H1 (cell line): ENCODE data around the gene TBC1D10A. TPM values are rescaled to one million over a fixed set of nuclear protein-coding genes. Genes with fewer than 3 reads are reported as not detected.

ENCODE experiments used
- CTCF ChIA-PET: fragments of 300-600 bp; sonication (Branson Sonifier 250); formaldehyde crosslinking; loops from one replicate; lab custom pipeline; 2021; ENCODE audit not compliant: partially characterized antibody; lab: Charles Lee
- POLR2A ChIA-PET: fragments of 300-600 bp; sonication (Branson Sonifier 250); formaldehyde crosslinking; loops from one replicate; lab custom pipeline; 2021; ENCODE audit warnings: inconsistent platforms; ENCODE audit not compliant: partially characterized antibody; lab: Charles Lee
- DNase-seq, 2 experiments: peaks; one replicate each; pipeline versions ENCODE4 v3.0.0 to v3.0.0-alpha.2; 2010 to 2022; ENCODE audit warnings: low spot score in 2 of 2, low read depth in 1 of 2, mixed read lengths in 1 of 2
- FAIRE-seq: peaks from 2 replicates; lab custom pipeline; 2011; peaks lifted over from hg19 to GRCh38; lab: Jason Lieb, UNC
- H2AFZ ChIP-seq: 2 replicates; pipeline ENCODE4 v1.8.1; 2012; ENCODE audit warnings: low read length, inconsistent platforms
- H2AK5ac ChIP-seq: 2 replicates; pipeline ENCODE4 v1.6.1; 2013; ENCODE audit warnings: low read depth, low read length
- H2BK120ac ChIP-seq: replicated peaks from 2 replicates; pipeline ENCODE3; 2013; ENCODE audit warnings: low read depth, low read length, inconsistent platforms
- H2BK12ac ChIP-seq: 2 replicates; pipeline ENCODE4 v1.6.1; 2013; ENCODE audit warnings: low read depth, low read length
- H2BK15ac ChIP-seq: 2 replicates; pipeline ENCODE4 v1.6.1; 2013; ENCODE audit warnings: low read length
- H2BK20ac ChIP-seq: 2 replicates; pipeline ENCODE4 v1.6.1; 2013; ENCODE audit warnings: low read length
- H2BK5ac ChIP-seq: 2 replicates; pipeline ENCODE4 v1.6.1; 2013; ENCODE audit warnings: low read depth, low read length
- H3K14ac ChIP-seq: 2 replicates; pipeline ENCODE4 v1.6.1; 2013; ENCODE audit warnings: inconsistent platforms; ENCODE audit not compliant: insufficient read length
- H3K18ac ChIP-seq: 2 replicates; pipeline ENCODE4 v1.6.1; 2013; ENCODE audit warnings: low read length; ENCODE audit errors: extremely low read depth
- H3K23ac ChIP-seq: 2 replicates; pipeline ENCODE4 v1.6.1; 2013; ENCODE audit warnings: inconsistent platforms; ENCODE audit not compliant: insufficient read length
- H3K23me2 ChIP-seq: 2 replicates; pipeline ENCODE4 v1.6.1; 2013; ENCODE audit warnings: low read depth, low read length
- H3K27ac ChIP-seq: 2 replicates; pipeline ENCODE4 v1.6.1; 2011; ENCODE audit warnings: low read depth, low read length, inconsistent platforms
- H3K27me3 ChIP-seq, 4 experiments: replicated peaks in 1 of 4; 1 replicate in 1 of 4; 2 replicates in 3 of 4; pipeline versions ENCODE4 v1.6.1 to v1.8.1; 2011 to 2013; ENCODE audit warnings: low read length in 3 of 4, mild to moderate bottlenecking in 3 of 4, inconsistent platforms in 2 of 4, mixed read lengths in 2 of 4, moderate library complexity in 1 of 4; ENCODE audit not compliant: control insufficient read depth in 3 of 4, insufficient read depth in 3 of 4; ENCODE audit errors: extremely low read depth in 1 of 4
- H3K36me3 ChIP-seq, 4 experiments: 2 replicates each; pipeline versions ENCODE4 v1.6.1 to v1.8.1; 2011 to 2013; ENCODE audit warnings: mild to moderate bottlenecking in 4 of 4, low read length in 3 of 4, moderate library complexity in 2 of 4, control low read depth in 1 of 4, inconsistent platforms in 1 of 4; ENCODE audit not compliant: insufficient read depth in 4 of 4, control insufficient read depth in 2 of 4
- H3K4ac ChIP-seq: replicated peaks from 2 replicates; pipeline ENCODE3; 2013; ENCODE audit warnings: low read length, low read depth, mixed read lengths, inconsistent platforms; ENCODE audit not compliant: insufficient read length
- H3K4me1 ChIP-seq, 4 experiments: replicated peaks in 1 of 4; 1 replicate in 1 of 4; 2 replicates in 3 of 4; pipeline versions ENCODE4 v1.6.1 to v1.8.1; 2011 to 2013; ENCODE audit warnings: low read length in 3 of 4, inconsistent platforms in 2 of 4, mixed read lengths in 1 of 4; ENCODE audit not compliant: insufficient read depth in 4 of 4, control insufficient read depth in 3 of 4
- H3K4me2 ChIP-seq, 2 experiments: 2 replicates each; pipeline versions ENCODE4 v1.6.1 to v1.8.1; 2011 to 2013; ENCODE audit warnings: low read depth in 2 of 2, low read length in 2 of 2, control low read depth in 1 of 2, inconsistent platforms in 1 of 2, mild to moderate bottlenecking in 1 of 2; ENCODE audit not compliant: insufficient read depth in 1 of 2
- H3K4me3 ChIP-seq, 4 experiments: fragments of 200-600, 300-600 bp in 1 of 4; sonication (generic), shearing (Covaris generic), sonication (Bioruptor Twin) in 1 of 4; 2 replicates each; pipeline versions ENCODE4 v1.5.1 to v1.8.1; 2011 to 2016; ENCODE audit warnings: low read length in 4 of 4, low read depth in 3 of 4, control low read depth in 2 of 4, inconsistent platforms in 2 of 4, mild to moderate bottlenecking in 2 of 4, mixed read lengths in 1 of 4, moderate library complexity in 1 of 4; ENCODE audit not compliant: insufficient read depth in 2 of 4; ENCODE audit errors: extremely low read depth in 1 of 4
- H3K56ac ChIP-seq: replicated peaks from 2 replicates; pipeline ENCODE3; 2013; ENCODE audit warnings: low read depth, mild to moderate bottlenecking, mixed read lengths, low read length, inconsistent platforms; ENCODE audit not compliant: insufficient read length
- H3K79me1 ChIP-seq: 2 replicates; pipeline ENCODE4 v1.6.1; 2013; ENCODE audit warnings: low read depth, low read length, control low read depth
- H3K79me2 ChIP-seq, 2 experiments: 2 replicates each; pipeline versions ENCODE4 v1.6.1 to v1.8.1; 2012 to 2013; ENCODE audit warnings: low read length in 2 of 2, mild to moderate bottlenecking in 2 of 2, inconsistent platforms in 1 of 2; ENCODE audit not compliant: insufficient read depth in 2 of 2, control insufficient read depth in 1 of 2
- H3K9ac ChIP-seq, 4 experiments: replicated peaks in 1 of 4; 1 replicate in 1 of 4; 2 replicates in 3 of 4; pipeline versions ENCODE4 v1.6.1 to v1.8.1; 2011 to 2013; ENCODE audit warnings: low read depth in 3 of 4, low read length in 3 of 4, control low read depth in 2 of 4, mild to moderate bottlenecking in 2 of 4, moderate library complexity in 2 of 4, inconsistent platforms in 1 of 4; ENCODE audit errors: extremely low read depth in 1 of 4
- H3K9me3 ChIP-seq, 2 experiments: 2 replicates each; pipeline versions ENCODE4 v1.6.1 to v1.8.1; 2012 to 2013; ENCODE audit warnings: mild to moderate bottlenecking in 2 of 2, moderate library complexity in 2 of 2, control low read depth in 1 of 2, inconsistent platforms in 1 of 2, low read depth in 1 of 2, low read length in 1 of 2, mixed read lengths in 1 of 2; ENCODE audit not compliant: insufficient read depth in 2 of 2
- H4K20me1 ChIP-seq, 2 experiments: replicated peaks in 1 of 2; 2 replicates each; pipeline versions ENCODE3 to v1.8.1; 2011 to 2013; ENCODE audit warnings: inconsistent platforms in 2 of 2, low read length in 2 of 2, mild to moderate bottlenecking in 1 of 2; ENCODE audit not compliant: insufficient read depth in 2 of 2, control insufficient read depth in 1 of 2
- H4K5ac ChIP-seq: 2 replicates; pipeline ENCODE4 v1.6.1; 2013; ENCODE audit warnings: low read length, low read depth, mixed read lengths, inconsistent platforms; ENCODE audit not compliant: insufficient read length
- H4K8ac ChIP-seq: 2 replicates; pipeline ENCODE4 v1.8.0; 2013; ENCODE audit warnings: mild to moderate bottlenecking, moderate library complexity, low read length, inconsistent platforms; ENCODE audit not compliant: insufficient read depth; ENCODE audit errors: extremely low read depth
- H4K91ac ChIP-seq: replicated peaks from 2 replicates; pipeline ENCODE3; 2013; ENCODE audit warnings: low read length, mixed read lengths, inconsistent platforms; ENCODE audit not compliant: insufficient read length
- BRCA1 ChIP-seq: IDR thresholded peaks from 2 replicates; pipeline ENCODE4 v1.6.1; 2012; ENCODE audit warnings: low read depth, low read length, improper control_type of control experiment
- CBX8 ChIP-seq: fragments of 300-800, 300-1000 bp; sonication (generic); IDR thresholded peaks from 2 replicates; pipeline ENCODE4 v1.7.1; 2016; ENCODE audit warnings: low read depth, low read length, borderline replicate concordance
- CREB1 ChIP-seq: IDR thresholded peaks from 2 replicates; pipeline ENCODE4 v1.6.1; 2012; ENCODE audit warnings: inconsistent platforms
- EZH2 ChIP-seq: fragments of 200-600 bp; sonication (generic); IDR thresholded peaks from 2 replicates; pipeline ENCODE4 v1.7.1; 2012; ENCODE audit warnings: low read depth, mild to moderate bottlenecking, moderate library complexity, low read length, inconsistent platforms; ENCODE audit not compliant: severe bottlenecking
- FOSL1 ChIP-seq: IDR thresholded peaks from 2 replicates; pipeline ENCODE4 v1.6.1; 2011; ENCODE audit warnings: mild to moderate bottlenecking, low read depth, low read length, moderate library complexity; ENCODE audit not compliant: insufficient read depth
- KDM4A ChIP-seq: IDR thresholded peaks from one replicate; pipeline ENCODE4 v1.7.1; 2012; ENCODE audit warnings: low read depth, mild to moderate bottlenecking, moderate library complexity, low read length, inconsistent platforms; ENCODE audit not compliant: severe bottlenecking
- POLR2A ChIP-seq, 2 experiments: IDR thresholded peaks; 1 replicate in 1 of 2; 2 replicates in 1 of 2; pipeline ENCODE4 v1.6.1; 2011; ENCODE audit warnings: low read depth in 2 of 2, low read length in 2 of 2, mild to moderate bottlenecking in 2 of 2; ENCODE audit errors: control extremely low read depth in 1 of 2
- RXRA ChIP-seq: IDR thresholded peaks from 2 replicates; pipeline ENCODE4 v1.6.1; 2011; ENCODE audit warnings: low read depth, mild to moderate bottlenecking, low read length, moderate library complexity; ENCODE audit not compliant: insufficient read depth
- SIN3A ChIP-seq, 2 experiments: IDR thresholded peaks in 1 of 2; conservative IDR thresholded peaks in 1 of 2; 2 replicates each; pipeline ENCODE4 v1.6.1; 2011 to 2012; ENCODE audit warnings: low read length in 2 of 2, improper control_type of control experiment in 1 of 2, low read depth in 1 of 2, mild to moderate bottlenecking in 1 of 2
- SP1 ChIP-seq: IDR thresholded peaks from 2 replicates; pipeline ENCODE4 v1.6.1; 2011; ENCODE audit warnings: low read depth, low read length
- SP2 ChIP-seq: IDR thresholded peaks from 2 replicates; pipeline ENCODE4 v1.6.1; 2012; ENCODE audit warnings: mild to moderate bottlenecking, low read length, inconsistent platforms
- TBP ChIP-seq: IDR thresholded peaks from 2 replicates; pipeline ENCODE4 v1.6.1; 2011; ENCODE audit warnings: low read depth, low read length, improper control_type of control experiment
- WGBS, 2 experiments: shearing (Covaris generic) in 1 of 2; methylation state at CpG; one replicate each; pipeline versions ENCODE4 v1.1.6 to v1.1.7; 2013 to 2015; ENCODE audit warnings: low lambda C conversion rate in 2 of 2, mixed read lengths in 2 of 2, inconsistent platforms in 1 of 2, low coverage in 1 of 2, missing lambda C conversion rate in 1 of 2; ENCODE audit not compliant: insufficient replicate concordance in 2 of 2, insufficient coverage in 1 of 2, insufficient read length in 1 of 2; ENCODE audit errors: extremely low coverage in 1 of 2, missing lambda C conversion rate in 1 of 2; 5-methylcytosine and 5-hydroxymethylcytosine counted together
- polyA plus RNA-seq, 7 experiments: library from polyadenylated mRNA; depleted of rRNA in 3 of 7; stranded (reverse) in 5 of 7; unstranded in 2 of 7; fragments of >200 nt in 5 of 7; fragments of 200-250 nt in 2 of 7; gene quantifications; 1 replicate in 5 of 7; 2 replicates in 1 of 7; 4 replicates in 1 of 7; pipeline versions ENCODE4 v1.2.1 to v1.2.3, GENCODE V29; 2011 to 2013; ENCODE audit warnings: missing spikeins in 2 of 7, mixed read lengths in 2 of 7
- total RNA-seq: library from RNA; stranded (reverse); fragmentation: NEBNext Ultra II Directional; extraction: Animal tissue kit (Norgen Biotek cat#: 25700); gene quantifications from 2 replicates; pipeline ENCODE4 v1.2.1, GENCODE V29; 2021
- TF ChIP-seq, protein P1 (sequence below): IDR thresholded peaks from 2 replicates; pipeline ENCODE4 v1.6.1; 2012; ENCODE audit warnings: inconsistent platforms

TBC1D10A gene
- total and polyA plus RNA-seq, 2 of the 8 experiments (the other 6 are each of a cell fraction or from before 2014, with no cell fraction given): 5.4 to 7.0 TPM

GRCh38 chr22:30254314-30254713, 72.4 kb downstream of the TBC1D10A start:
- DNase-seq (no peak), FAIRE-seq (no peak)
- no peak overlapping the region for H3K4ac ChIP-seq
- H2BK20ac ChIP-seq: no peak overlapping the region
- H2AK5ac ChIP-seq: no peak overlapping the region
- no peak overlapping the region for H2AFZ ChIP-seq
- no peaks in the 10 kb centered on the region for H3K79me1 ChIP-seq
- no peak overlapping the region for H4K5ac ChIP-seq
- no peaks in the 10 kb centered on the region for H3K36me3 ChIP-seq
- WGBS, 2 experiments: 90% methylated on average over 5 of the region's 6 CpGs; no CpG with 5 or more reads in 1 of the 2 experiments
- no peaks in the 10 kb centered on the region for H3K79me2 ChIP-seq
- H3K4me1 ChIP-seq: peaks cover 7 to 20% (median 13%) of the 10 kb centered on the region in 4 experiments
- H3K18ac ChIP-seq: no peak overlapping the region; the same call in 1 of the 2 replicates
- H4K20me1 ChIP-seq: peaks cover 0 to 2% of the 10 kb centered on the region in 2 experiments
- H3K9ac ChIP-seq: no peak overlapping the region
- H2BK5ac ChIP-seq: no peak overlapping the region
- CTCF ChIA-PET: interaction anchor here (0.7 to 2.2 kb wide), 12 partner anchors 11 to 521 kb away, joined by 3 to 15 read pairs (median 6); no protein-coding TSS in a partner anchor
- H3K14ac ChIP-seq: no peak overlapping the region
- H4K91ac ChIP-seq: no peak overlapping the region
- no peak overlapping the region for H2BK12ac ChIP-seq
- no peak for TF ChIP-seq SIN3A (conservative IDR thresholded peaks at IDR 0.05 in 1 of 2, IDR thresholded peaks at IDR 0.05 in 1 of 2; ENCODE audit: low read depth in 1 of 2, low read length in 2 of 2)
- TF ChIP-seq CBX8: no peak
- TF ChIP-seq CREB1: no peak
- TF ChIP-seq SP1: no peak
- no peak for TF ChIP-seq BRCA1
- TF ChIP-seq, protein P1, sequence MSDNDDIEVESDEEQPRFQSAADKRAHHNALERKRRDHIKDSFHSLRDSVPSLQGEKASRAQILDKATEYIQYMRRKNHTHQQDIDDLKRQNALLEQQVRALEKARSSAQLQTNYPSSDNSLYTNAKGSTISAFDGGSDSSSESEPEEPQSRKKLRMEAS: no peak
- TF ChIP-seq POLR2A (IDR thresholded peaks at IDR 0.05; ENCODE audit: control extremely low read depth in 1 of 2, low read depth in 2 of 2, low read length in 2 of 2): no peak
- no peak for TF ChIP-seq FOSL1
- TF ChIP-seq RXRA: no peak
- TF ChIP-seq EZH2: no peak
- TF ChIP-seq SP2: no peak
- TF ChIP-seq TBP: no peak
- no peak for TF ChIP-seq KDM4A
- POLR2A ChIA-PET: interaction anchor here (1.1 to 1.9 kb wide), 2 partner anchors 10 to 95 kb away, joined by 3 to 5 read pairs; no protein-coding TSS in a partner anchor
- H3K4me3 ChIP-seq: no peak overlapping the region
- no peak overlapping the region for H3K23ac ChIP-seq
- H2BK15ac ChIP-seq: no peak overlapping the region
- H2BK120ac ChIP-seq: no peak overlapping the region
- no peaks in the 10 kb centered on the region for H3K9me3 ChIP-seq
- peak overlapping the region; percentile 16; the same call in 1 of the 2 replicates for H4K8ac ChIP-seq
- H3K23me2 ChIP-seq: no peaks in the 10 kb centered on the region; the same call in 1 of the 2 replicates
- peaks cover 0 to 2% (median 0%) of the 10 kb centered on the region in 4 experiments; a peak in 1 of 7 replicates for H3K27me3 ChIP-seq
- no peak overlapping the region for H3K56ac ChIP-seq
- H3K4me2 ChIP-seq: no peak overlapping the region
- H3K27ac ChIP-seq: no peak overlapping the region
